SK-N-SH treated with all-trans-retinoic acid at 6 μM for 48 hours (cell line): ENCODE data around the gene CEP350.

Experiments used
- GLIS3 ChIP-seq: fragments of 250-450 bp; sonication (Bioruptor Pico); IDR thresholded peaks from 2 replicates; pipeline ENCODE4 v1.5.0; 2020; ENCODE audit warnings: mild to moderate bottlenecking, moderate library complexity
- TOX ChIP-seq: fragments of 250-450 bp; sonication (Bioruptor Pico); IDR thresholded peaks from 2 replicates; pipeline ENCODE4 v1.8.0; 2021; ENCODE audit warnings: mild to moderate bottlenecking, moderate library complexity, borderline replicate concordance

GRCh38 chr1:179968994-179969919, 14.6 kb downstream of the CEP350 start:
- TF ChIP-seq TOX (no peak), GLIS3 (no peak)
